Measurements from ENCODE around the gene GLS. TPM values are rescaled to one million over a fixed set of nuclear protein-coding genes. Genes with fewer than 3 reads are reported as not detected.

GLS gene
- total RNA-seq, 2 donors from 2014 or later = 415 to 476 TPM

DNA sequence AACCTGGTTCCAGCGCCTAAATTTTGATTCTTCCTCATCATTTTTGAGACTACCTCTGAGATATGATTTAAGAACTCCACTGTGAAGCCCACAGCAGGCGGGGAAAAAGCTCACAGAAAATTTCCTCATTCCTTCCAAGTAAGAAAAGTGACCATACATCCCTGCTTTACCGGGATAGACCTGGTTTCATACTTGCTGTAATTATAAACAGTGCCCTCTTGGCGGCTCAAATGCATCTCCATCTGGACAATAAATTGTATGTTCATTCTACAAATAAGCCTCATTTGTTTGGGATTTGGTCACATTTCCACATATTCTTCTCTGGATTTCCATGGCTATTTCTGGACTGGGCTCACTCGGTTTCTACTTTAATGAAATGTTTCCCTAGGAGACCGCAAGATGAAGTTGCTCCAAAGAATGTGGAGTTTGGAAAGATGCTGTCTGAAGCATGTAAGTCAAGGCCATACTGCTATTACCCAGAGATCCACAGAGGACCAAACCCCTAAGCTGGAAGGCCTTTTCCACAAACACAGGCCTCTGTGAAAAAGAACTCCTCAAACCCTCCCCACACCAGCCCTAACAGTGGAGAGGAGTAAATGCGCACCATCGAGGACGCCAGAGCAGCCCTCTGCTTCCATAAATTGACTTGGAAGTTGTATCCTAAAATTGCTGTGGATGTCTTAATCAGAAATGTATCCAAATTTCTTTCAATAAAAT is 119.5 kb downstream of the GLS start:
- peaks cover 54% of the 10 kb centered on the region for H3K36me3 ChIP-seq
- TF ChIP-seq, protein P1, sequence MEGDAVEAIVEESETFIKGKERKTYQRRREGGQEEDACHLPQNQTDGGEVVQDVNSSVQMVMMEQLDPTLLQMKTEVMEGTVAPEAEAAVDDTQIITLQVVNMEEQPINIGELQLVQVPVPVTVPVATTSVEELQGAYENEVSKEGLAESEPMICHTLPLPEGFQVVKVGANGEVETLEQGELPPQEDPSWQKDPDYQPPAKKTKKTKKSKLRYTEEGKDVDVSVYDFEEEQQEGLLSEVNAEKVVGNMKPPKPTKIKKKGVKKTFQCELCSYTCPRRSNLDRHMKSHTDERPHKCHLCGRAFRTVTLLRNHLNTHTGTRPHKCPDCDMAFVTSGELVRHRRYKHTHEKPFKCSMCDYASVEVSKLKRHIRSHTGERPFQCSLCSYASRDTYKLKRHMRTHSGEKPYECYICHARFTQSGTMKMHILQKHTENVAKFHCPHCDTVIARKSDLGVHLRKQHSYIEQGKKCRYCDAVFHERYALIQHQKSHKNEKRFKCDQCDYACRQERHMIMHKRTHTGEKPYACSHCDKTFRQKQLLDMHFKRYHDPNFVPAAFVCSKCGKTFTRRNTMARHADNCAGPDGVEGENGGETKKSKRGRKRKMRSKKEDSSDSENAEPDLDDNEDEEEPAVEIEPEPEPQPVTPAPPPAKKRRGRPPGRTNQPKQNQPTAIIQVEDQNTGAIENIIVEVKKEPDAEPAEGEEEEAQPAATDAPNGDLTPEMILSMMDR (IDR thresholded peaks at IDR 0.05) = no peak

DNA sequence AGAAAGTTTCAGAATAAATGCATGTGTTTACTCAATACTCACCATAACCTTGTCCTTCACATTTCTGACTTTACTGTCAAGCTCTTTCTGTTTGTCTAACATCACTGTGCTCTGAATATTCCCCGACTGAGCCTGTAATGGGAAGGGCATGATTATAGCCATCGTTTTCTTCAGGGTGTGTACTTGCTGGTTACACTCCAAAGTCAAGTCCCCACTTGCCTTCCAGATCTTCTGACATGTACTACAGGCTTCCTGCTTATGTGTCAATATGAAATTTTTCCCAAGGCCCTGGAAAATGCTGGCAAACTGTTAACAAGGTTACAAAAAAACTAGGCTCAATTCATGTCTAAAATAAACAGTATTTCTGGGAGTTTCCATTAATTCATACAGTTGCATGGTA is 120.4 kb downstream of the GLS start:
- TF ChIP-seq, protein P1 (IDR thresholded peaks at IDR 0.05) = no peak
- no peak for ATAC-seq (ENCODE audit: insufficient number of reproducible peaks, low FRiP score, low read depth)
- H3K4me3 ChIP-seq = no peak overlapping the region
- H3K9me3 ChIP-seq = no peaks in the 10 kb centered on the region
- no peaks in the 10 kb centered on the region for H3K27me3 ChIP-seq (replicated peaks; ENCODE audit: insufficient read depth)
- DNase-seq (ENCODE audit: low spot score) = no peak
- peaks cover 55% of the 10 kb centered on the region for H3K36me3 ChIP-seq
- no peak overlapping the region for H3K27ac ChIP-seq
- H3K4me1 ChIP-seq (ENCODE audit: control insufficient read depth in 1 of 2, low read depth in 2 of 2) = no peaks in the 10 kb centered on the region

More for the DNA sequence above, 119.5 kb downstream of the GLS start:
- Histone ChIP-seq H3K4me1 (ENCODE audit: control insufficient read depth in 1 of 2, low read depth in 2 of 2) (no peaks in the 10 kb centered on the region), H3K4me3 (no peak overlapping the region), H3K27me3 (replicated peaks; ENCODE audit: insufficient read depth) (no peaks in the 10 kb centered on the region), H3K27ac (no peak overlapping the region), H3K9me3 (no peaks in the 10 kb centered on the region)
- ATAC-seq (ENCODE audit: insufficient number of reproducible peaks, low FRiP score, low read depth) (no peak), DNase-seq (ENCODE audit: low spot score) (no peak)

DNA sequence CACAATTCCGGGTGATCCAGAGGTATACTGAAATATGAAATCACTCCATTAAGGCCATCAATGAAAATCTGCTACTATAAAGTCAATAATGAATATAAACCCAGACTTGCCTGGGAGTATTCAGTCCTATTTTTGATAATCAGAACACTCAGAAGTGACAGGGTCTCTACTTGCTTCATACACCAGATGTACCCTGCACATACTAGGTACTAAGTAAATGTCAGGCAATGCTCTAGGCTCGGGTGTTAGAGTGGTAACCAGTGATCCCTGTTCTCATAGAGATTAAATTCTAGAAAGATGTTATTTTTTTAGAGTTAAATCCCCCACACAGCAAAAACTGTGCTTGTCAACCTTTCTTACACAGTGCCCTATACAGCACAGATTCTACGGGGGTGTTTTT is 121.0 kb downstream of the GLS start:
- TF ChIP-seq, protein P1 (IDR thresholded peaks at IDR 0.05) = no peak
- H3K4me3 ChIP-seq = no peak overlapping the region
- H3K9me3 ChIP-seq = no peaks in the 10 kb centered on the region
- H3K4me1 ChIP-seq (ENCODE audit: control insufficient read depth in 1 of 2, low read depth in 2 of 2) = no peaks in the 10 kb centered on the region
- H3K27ac ChIP-seq = no peak overlapping the region
- DNase-seq (ENCODE audit: low spot score) (no peak), ATAC-seq (ENCODE audit: insufficient number of reproducible peaks, low FRiP score, low read depth) (no peak)
- no peaks in the 10 kb centered on the region for H3K27me3 ChIP-seq (replicated peaks; ENCODE audit: insufficient read depth)
- H3K36me3 ChIP-seq = peaks cover 57% of the 10 kb centered on the region

DNA sequence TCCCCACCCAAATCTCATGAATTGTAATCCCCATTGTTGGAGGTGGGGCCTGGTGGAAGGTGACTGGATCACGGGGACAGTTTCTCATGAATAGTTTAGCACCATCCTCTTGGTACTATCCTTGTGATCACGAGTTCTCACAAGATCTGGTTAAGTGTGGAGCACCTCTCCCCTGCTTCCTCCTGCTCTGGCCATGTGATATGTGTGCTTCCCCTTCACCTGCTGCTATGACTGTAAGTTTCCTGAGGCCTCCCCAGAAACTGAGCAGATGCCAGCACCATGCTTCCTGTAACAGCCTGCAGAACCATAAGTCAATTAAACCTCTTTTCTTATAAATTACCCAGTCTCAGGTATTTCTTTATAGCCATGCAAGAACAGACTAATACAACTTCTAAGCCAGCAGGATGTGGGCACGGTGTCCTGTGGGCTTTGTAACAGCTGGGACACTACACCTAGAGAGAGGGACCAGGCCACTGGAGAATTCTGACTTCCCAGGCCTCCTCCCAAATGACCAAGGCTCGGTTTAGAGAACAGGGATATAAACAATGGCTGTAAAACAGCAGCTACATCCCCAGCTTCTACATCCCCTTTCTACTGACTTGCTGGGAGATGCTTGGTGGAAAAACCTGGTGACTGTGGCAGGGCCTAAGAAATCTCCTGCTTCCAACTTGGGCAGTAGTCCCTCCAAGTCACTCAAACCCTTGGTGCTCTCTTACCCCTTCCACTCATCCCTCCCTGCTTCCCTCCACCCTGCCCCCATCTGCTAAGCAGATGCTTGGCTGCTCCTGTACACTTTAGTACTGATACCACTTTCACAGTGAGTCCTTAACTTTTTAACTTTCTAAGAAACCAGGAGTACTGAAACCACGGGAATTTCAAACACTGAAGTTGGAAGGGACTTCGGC is 123.0 kb downstream of the GLS start:
- Histone ChIP-seq H3K36me3 (peaks cover 51% of the 10 kb centered on the region), H3K4me3 (no peak overlapping the region), H3K9me3 (no peaks in the 10 kb centered on the region), H3K4me1 (ENCODE audit: control insufficient read depth in 1 of 2, low read depth in 2 of 2) (no peaks in the 10 kb centered on the region), H3K27me3 (replicated peaks; ENCODE audit: insufficient read depth) (no peaks in the 10 kb centered on the region), H3K27ac (no peak overlapping the region)
- no peak for DNase-seq (ENCODE audit: low spot score)
- TF ChIP-seq, protein P1 (IDR thresholded peaks at IDR 0.05) = no peak
- ATAC-seq (ENCODE audit: insufficient number of reproducible peaks, low FRiP score, low read depth) = no peak

DNA sequence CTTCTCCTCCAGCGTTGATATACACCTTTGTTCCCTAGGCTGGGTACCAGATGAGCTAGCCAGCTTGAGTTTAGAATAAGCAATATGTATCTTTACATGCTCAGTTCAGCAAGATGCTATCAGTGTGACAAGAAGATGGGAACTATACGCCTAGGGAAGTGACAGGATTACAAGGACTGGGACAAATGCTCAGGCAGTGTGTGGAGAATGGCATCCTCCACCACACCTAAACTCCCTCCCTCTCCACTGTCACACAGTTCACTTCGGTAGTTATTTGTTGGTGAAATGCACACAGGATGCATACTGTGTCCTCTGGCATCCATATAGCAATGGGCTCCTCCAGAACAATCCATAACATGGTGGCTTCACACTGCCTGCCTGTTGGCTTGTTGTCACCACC is 125.7 kb downstream of the GLS start:
- ATAC-seq (ENCODE audit: insufficient number of reproducible peaks, low FRiP score, low read depth) = no peak
- no peak overlapping the region for H3K4me3 ChIP-seq
- no peak overlapping the region for H3K27ac ChIP-seq
- H3K4me1 ChIP-seq (ENCODE audit: control insufficient read depth in 1 of 2, low read depth in 2 of 2) = peaks cover 0 to 7% of the 10 kb centered on the region in 2 donors
- peaks cover 37% of the 10 kb centered on the region for H3K36me3 ChIP-seq
- TF ChIP-seq, protein P1 (IDR thresholded peaks at IDR 0.05) = no peak
- DNase-seq (ENCODE audit: low spot score) = no peak
- H3K27me3 ChIP-seq (replicated peaks; ENCODE audit: insufficient read depth) = no peaks in the 10 kb centered on the region
- no peaks in the 10 kb centered on the region for H3K9me3 ChIP-seq

Measured in thoracic aorta (tissue), 2 donors.